GM12878 (cell line): ENCODE measurements around the gene TAMALIN.

ENCODE experiments used
- ASH2L ChIP-seq: fragments of 300-600, 200-600 bp; sonication (generic); IDR thresholded peaks from 2 replicates; pipeline ENCODE4 v1.6.1; 2017; ENCODE audit warnings: low read depth, mild to moderate bottlenecking, borderline replicate concordance
- CREM ChIP-seq: IDR thresholded peaks from 2 replicates; pipeline ENCODE4 v1.6.1; 2014; ENCODE audit warnings: antibody characterized with exemption, low read depth
- NFIC ChIP-seq: IDR thresholded peaks from 2 replicates; pipeline ENCODE4 v1.6.1; 2012; ENCODE audit warnings: low read depth, mild to moderate bottlenecking, inconsistent platforms, low read length, moderate library complexity
- POLR2A ChIP-seq: IDR thresholded peaks from 2 replicates; pipeline ENCODE4 v1.6.1; 2011; ENCODE audit warnings: low read depth, mild to moderate bottlenecking, low read length
- RAD21 ChIP-seq: IDR thresholded peaks from 2 replicates; pipeline ENCODE4 v1.6.1; 2011; ENCODE audit warnings: mild to moderate bottlenecking, low read depth, low read length, moderate library complexity; ENCODE audit not compliant: insufficient read depth
- SP1 ChIP-seq: IDR thresholded peaks from one replicate; pipeline ENCODE4 v1.6.1; 2011; ENCODE audit warnings: low read depth, low read length
- ZNF207 ChIP-seq: fragments of 450-650 bp; IDR thresholded peaks from 2 replicates; pipeline ENCODE4 v1.6.1; 2014; ENCODE audit warnings: antibody characterized with exemption, mild to moderate bottlenecking, borderline replicate concordance
- TF ChIP-seq, protein P1 (sequence below), 3 experiments: IDR thresholded peaks in 2 of 3; conservative IDR thresholded peaks in 1 of 3; 2 replicates each; pipeline ENCODE4 v1.5.1; 2011; ENCODE audit warnings: low read depth in 3 of 3, low read length in 3 of 3, mild to moderate bottlenecking in 3 of 3, control low read depth in 2 of 3, moderate library complexity in 2 of 3, inconsistent platforms in 1 of 3, mixed read lengths in 1 of 3; ENCODE audit not compliant: control insufficient read depth in 2 of 3, insufficient read depth in 1 of 3; ENCODE audit errors: extremely low read depth in 1 of 3
- TF ChIP-seq, protein P2 (sequence below): IDR thresholded peaks from 2 replicates; pipeline ENCODE4 v1.6.1; 2012; ENCODE audit warnings: mild to moderate bottlenecking, low read depth, low read length

DNA sequence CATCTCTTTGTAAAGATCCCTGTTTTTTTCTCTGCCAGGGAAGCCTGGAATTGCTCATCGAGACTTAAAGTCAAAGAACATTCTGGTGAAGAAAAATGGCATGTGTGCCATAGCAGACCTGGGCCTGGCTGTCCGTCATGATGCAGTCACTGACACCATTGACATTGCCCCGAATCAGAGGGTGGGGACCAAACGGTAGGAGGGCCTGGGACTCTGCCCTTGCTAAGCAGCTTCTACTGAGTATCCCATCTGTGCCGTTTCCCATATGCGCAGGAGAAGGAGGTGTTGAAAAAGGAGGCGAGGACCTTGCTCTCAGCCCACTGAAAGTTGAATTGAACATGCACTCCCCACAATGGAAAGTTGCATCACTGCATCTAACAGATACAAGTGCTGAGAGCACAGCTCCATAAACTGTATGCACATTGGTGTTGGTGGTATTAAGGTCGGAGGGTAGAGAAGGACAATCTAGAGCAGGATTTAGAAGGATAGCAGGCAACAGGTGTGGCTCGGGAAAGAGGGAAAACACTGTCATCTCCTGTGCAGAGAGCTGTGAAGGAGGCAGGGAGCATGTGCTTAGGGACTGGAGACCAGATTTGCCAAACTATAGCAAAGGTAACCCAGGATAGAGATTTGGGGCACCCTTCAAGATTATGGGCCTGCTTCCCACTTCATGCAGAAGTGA is 21.5 kb upstream of the TAMALIN start:
- no peak for TF ChIP-seq NFIC
- TF ChIP-seq, protein P1, sequence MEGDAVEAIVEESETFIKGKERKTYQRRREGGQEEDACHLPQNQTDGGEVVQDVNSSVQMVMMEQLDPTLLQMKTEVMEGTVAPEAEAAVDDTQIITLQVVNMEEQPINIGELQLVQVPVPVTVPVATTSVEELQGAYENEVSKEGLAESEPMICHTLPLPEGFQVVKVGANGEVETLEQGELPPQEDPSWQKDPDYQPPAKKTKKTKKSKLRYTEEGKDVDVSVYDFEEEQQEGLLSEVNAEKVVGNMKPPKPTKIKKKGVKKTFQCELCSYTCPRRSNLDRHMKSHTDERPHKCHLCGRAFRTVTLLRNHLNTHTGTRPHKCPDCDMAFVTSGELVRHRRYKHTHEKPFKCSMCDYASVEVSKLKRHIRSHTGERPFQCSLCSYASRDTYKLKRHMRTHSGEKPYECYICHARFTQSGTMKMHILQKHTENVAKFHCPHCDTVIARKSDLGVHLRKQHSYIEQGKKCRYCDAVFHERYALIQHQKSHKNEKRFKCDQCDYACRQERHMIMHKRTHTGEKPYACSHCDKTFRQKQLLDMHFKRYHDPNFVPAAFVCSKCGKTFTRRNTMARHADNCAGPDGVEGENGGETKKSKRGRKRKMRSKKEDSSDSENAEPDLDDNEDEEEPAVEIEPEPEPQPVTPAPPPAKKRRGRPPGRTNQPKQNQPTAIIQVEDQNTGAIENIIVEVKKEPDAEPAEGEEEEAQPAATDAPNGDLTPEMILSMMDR (IDR thresholded peaks at IDR 0.05 in 2 of 3, conservative IDR thresholded peaks at IDR 0.05 in 1 of 3; ENCODE audit: control insufficient read depth in 2 of 3, extremely low read depth in 1 of 3, insufficient read depth in 1 of 3, low read depth in 3 of 3, low read length in 3 of 3): no peak
- TF ChIP-seq CREM: no peak
- no peak for TF ChIP-seq SP1
- TF ChIP-seq POLR2A: no peak
- no peak for TF ChIP-seq ZNF207
- no peak for TF ChIP-seq ASH2L
- TF ChIP-seq, protein P2, sequence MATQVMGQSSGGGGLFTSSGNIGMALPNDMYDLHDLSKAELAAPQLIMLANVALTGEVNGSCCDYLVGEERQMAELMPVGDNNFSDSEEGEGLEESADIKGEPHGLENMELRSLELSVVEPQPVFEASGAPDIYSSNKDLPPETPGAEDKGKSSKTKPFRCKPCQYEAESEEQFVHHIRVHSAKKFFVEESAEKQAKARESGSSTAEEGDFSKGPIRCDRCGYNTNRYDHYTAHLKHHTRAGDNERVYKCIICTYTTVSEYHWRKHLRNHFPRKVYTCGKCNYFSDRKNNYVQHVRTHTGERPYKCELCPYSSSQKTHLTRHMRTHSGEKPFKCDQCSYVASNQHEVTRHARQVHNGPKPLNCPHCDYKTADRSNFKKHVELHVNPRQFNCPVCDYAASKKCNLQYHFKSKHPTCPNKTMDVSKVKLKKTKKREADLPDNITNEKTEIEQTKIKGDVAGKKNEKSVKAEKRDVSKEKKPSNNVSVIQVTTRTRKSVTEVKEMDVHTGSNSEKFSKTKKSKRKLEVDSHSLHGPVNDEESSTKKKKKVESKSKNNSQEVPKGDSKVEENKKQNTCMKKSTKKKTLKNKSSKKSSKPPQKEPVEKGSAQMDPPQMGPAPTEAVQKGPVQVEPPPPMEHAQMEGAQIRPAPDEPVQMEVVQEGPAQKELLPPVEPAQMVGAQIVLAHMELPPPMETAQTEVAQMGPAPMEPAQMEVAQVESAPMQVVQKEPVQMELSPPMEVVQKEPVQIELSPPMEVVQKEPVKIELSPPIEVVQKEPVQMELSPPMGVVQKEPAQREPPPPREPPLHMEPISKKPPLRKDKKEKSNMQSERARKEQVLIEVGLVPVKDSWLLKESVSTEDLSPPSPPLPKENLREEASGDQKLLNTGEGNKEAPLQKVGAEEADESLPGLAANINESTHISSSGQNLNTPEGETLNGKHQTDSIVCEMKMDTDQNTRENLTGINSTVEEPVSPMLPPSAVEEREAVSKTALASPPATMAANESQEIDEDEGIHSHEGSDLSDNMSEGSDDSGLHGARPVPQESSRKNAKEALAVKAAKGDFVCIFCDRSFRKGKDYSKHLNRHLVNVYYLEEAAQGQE: no peak
- no peak for TF ChIP-seq RAD21
